SK-N-MC (cell line): ENCODE measurements around the gene ANKS1B.

ENCODE experiments used
- EZH2 ChIP-seq: fragments of 200-600 bp; sonication (generic); IDR thresholded peaks from one replicate; pipeline ENCODE4 v1.6.1; 2017; ENCODE audit warnings: antibody characterized with exemption
- FOXP2 ChIP-seq: optimal IDR thresholded peaks from 2 replicates; pipeline ENCODE3; 2011; ENCODE audit warnings: mild to moderate bottlenecking, moderate library complexity; ENCODE audit not compliant: insufficient read depth; ENCODE audit errors: extremely low read length, control extremely low read depth
- POLR2AphosphoS5 ChIP-seq: IDR thresholded peaks from 2 replicates; pipeline ENCODE4 v1.6.1; 2012; ENCODE audit warnings: mild to moderate bottlenecking, low read depth, low read length, borderline replicate concordance

DNA sequence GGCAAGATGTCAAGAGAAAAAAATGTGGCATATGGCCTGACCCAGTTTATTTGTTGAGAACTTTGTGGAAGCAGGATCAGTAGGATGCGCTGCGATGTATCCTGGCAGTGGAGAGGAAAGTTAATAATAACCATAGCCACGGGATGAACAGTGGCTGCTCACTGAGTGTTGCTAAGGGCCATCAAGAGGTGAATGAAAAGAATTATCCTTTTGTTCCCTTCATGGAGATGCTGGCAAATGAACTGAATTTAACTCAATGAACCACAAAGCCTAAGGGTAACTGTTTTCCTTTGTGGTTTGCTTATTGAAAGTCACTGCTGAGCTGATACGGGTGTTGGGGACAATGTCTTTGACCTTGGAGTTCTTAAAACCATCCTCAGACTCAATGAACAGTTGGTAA lies 863.2 kb downstream of the ANKS1B start:
- TF ChIP-seq POLR2AphosphoS5 (no peak), EZH2 (no peak), FOXP2 (no peak)
